ENCODE measurements around the gene DCHS2.

DNA sequence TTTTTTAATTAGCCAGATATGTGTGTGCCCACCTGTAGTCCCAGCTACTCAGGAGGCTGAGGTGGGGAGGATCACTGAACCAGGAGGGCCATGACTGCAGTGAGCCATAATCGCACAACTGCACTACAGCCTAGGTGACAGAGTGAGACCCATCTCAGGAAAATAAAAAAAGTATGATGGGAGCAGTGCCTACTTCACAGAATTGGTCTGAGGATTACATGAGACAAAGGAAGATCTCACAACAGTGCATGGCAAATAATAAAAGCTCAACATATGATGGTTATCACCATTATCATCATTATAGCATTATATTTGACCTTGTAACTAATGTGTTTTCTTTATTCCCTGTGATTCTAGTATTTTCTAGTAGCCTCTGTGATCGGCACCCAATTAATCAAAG is 19.9 kb upstream of the DCHS2 start:
- TF ChIP-seq TAF1 (IDR thresholded peaks at IDR 0.05; ENCODE audit: borderline replicate concordance, insufficient read depth, low read length) (no peak), POLR2AphosphoS5 (IDR thresholded peaks at IDR 0.05; ENCODE audit: low read depth, low read length) (no peak), SIN3A (IDR thresholded peaks at IDR 0.05; ENCODE audit: borderline replicate concordance, insufficient read depth, low read length) (no peak)
- TF ChIP-seq, protein P1, sequence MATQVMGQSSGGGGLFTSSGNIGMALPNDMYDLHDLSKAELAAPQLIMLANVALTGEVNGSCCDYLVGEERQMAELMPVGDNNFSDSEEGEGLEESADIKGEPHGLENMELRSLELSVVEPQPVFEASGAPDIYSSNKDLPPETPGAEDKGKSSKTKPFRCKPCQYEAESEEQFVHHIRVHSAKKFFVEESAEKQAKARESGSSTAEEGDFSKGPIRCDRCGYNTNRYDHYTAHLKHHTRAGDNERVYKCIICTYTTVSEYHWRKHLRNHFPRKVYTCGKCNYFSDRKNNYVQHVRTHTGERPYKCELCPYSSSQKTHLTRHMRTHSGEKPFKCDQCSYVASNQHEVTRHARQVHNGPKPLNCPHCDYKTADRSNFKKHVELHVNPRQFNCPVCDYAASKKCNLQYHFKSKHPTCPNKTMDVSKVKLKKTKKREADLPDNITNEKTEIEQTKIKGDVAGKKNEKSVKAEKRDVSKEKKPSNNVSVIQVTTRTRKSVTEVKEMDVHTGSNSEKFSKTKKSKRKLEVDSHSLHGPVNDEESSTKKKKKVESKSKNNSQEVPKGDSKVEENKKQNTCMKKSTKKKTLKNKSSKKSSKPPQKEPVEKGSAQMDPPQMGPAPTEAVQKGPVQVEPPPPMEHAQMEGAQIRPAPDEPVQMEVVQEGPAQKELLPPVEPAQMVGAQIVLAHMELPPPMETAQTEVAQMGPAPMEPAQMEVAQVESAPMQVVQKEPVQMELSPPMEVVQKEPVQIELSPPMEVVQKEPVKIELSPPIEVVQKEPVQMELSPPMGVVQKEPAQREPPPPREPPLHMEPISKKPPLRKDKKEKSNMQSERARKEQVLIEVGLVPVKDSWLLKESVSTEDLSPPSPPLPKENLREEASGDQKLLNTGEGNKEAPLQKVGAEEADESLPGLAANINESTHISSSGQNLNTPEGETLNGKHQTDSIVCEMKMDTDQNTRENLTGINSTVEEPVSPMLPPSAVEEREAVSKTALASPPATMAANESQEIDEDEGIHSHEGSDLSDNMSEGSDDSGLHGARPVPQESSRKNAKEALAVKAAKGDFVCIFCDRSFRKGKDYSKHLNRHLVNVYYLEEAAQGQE (IDR thresholded peaks at IDR 0.05; ENCODE audit: insufficient read depth in 1 of 2, low read depth in 2 of 2, low read length in 2 of 2) = no peak
